H9 (cell line): ENCODE results near the gene SFXN5. TPM values are rescaled to one million over a fixed set of nuclear protein-coding genes. Genes with fewer than 3 reads are reported as not detected.

Experiments
- DNase-seq: peaks from one replicate; pipeline ENCODE4 v3.0.0-alpha.2; 2017
- H2AFZ ChIP-seq: one replicate; pipeline ENCODE4 v1.6.1; 2013; ENCODE audit warnings: mild to moderate bottlenecking, low read length, control low read depth, moderate library complexity
- H2AK5ac ChIP-seq: 2 replicates; pipeline ENCODE4 v1.6.1; 2013; ENCODE audit warnings: low read length, control low read depth, mixed read lengths; ENCODE audit not compliant: insufficient read length
- H2BK120ac ChIP-seq: one replicate; pipeline ENCODE4 v1.6.1; 2013; ENCODE audit warnings: low read depth, mild to moderate bottlenecking, low read length, control low read depth, inconsistent platforms; ENCODE audit not compliant: poor library complexity, severe bottlenecking
- H2BK12ac ChIP-seq: 2 replicates; pipeline ENCODE4 v1.6.1; 2013; ENCODE audit warnings: low read length, control low read depth, mixed read lengths, low read depth; ENCODE audit not compliant: insufficient read length
- H2BK15ac ChIP-seq: 2 replicates; pipeline ENCODE4 v1.6.1; 2013; ENCODE audit warnings: low read depth, low read length, control low read depth
- H2BK20ac ChIP-seq: one replicate; pipeline ENCODE4 v1.6.1; 2013; ENCODE audit warnings: low read depth, mild to moderate bottlenecking, low read length, control low read depth, inconsistent platforms; ENCODE audit not compliant: poor library complexity, severe bottlenecking
- H2BK5ac ChIP-seq: 2 replicates; pipeline ENCODE4 v1.6.1; 2013; ENCODE audit warnings: low read length, control low read depth, mixed read lengths; ENCODE audit not compliant: insufficient read length
- H3K14ac ChIP-seq: 2 replicates; pipeline ENCODE4 v1.6.1; 2013; ENCODE audit warnings: low read length, control low read depth; ENCODE audit not compliant: insufficient read depth
- H3K18ac ChIP-seq: 2 replicates; pipeline ENCODE4 v1.6.1; 2013; ENCODE audit warnings: low read depth, mild to moderate bottlenecking, mixed read lengths, low read length, control low read depth; ENCODE audit not compliant: insufficient read length
- H3K23ac ChIP-seq: 2 replicates; pipeline ENCODE4 v1.6.1; 2013; ENCODE audit warnings: low read length, control low read depth, mixed read lengths, low read depth; ENCODE audit not compliant: insufficient read length
- H3K23me2 ChIP-seq: 2 replicates; pipeline ENCODE4 v1.6.1; 2013; ENCODE audit warnings: low read depth, mild to moderate bottlenecking, mixed read lengths, low read length, control low read depth; ENCODE audit not compliant: insufficient read length, poor library complexity, severe bottlenecking
- H3K27ac ChIP-seq: 2 replicates; pipeline ENCODE4 v1.5.1; 2013; ENCODE audit warnings: low read length, control low read depth, mixed read lengths, low read depth; ENCODE audit not compliant: insufficient read length
- H3K27me3 ChIP-seq: 2 replicates; pipeline ENCODE4 v1.6.1; 2013; ENCODE audit warnings: low read length, control low read depth, inconsistent platforms; ENCODE audit not compliant: insufficient read depth
- H3K4ac ChIP-seq: 2 replicates; pipeline ENCODE4 v1.6.1; 2013; ENCODE audit warnings: low read depth, mild to moderate bottlenecking, control low read depth, inconsistent platforms, low read length, moderate library complexity
- H3K4me1 ChIP-seq: 2 replicates; pipeline ENCODE4 v1.6.1; 2013; ENCODE audit warnings: low read length, control low read depth, inconsistent platforms; ENCODE audit not compliant: insufficient read depth
- H3K4me2 ChIP-seq: 2 replicates; pipeline ENCODE4 v1.6.1; 2013; ENCODE audit warnings: low read length, control low read depth, mixed read lengths; ENCODE audit not compliant: insufficient read length, insufficient read depth
- H3K56ac ChIP-seq: 2 replicates; pipeline ENCODE4 v1.6.1; 2013; ENCODE audit warnings: low read depth, mild to moderate bottlenecking, mixed read lengths, low read length, control low read depth; ENCODE audit not compliant: insufficient read length
- H3K79me1 ChIP-seq: 2 replicates; pipeline ENCODE4 v1.6.1; 2013; ENCODE audit warnings: low read depth, mild to moderate bottlenecking, moderate library complexity, low read length, control low read depth, inconsistent platforms; ENCODE audit not compliant: insufficient read depth, poor library complexity, severe bottlenecking
- H3K79me2 ChIP-seq: 2 replicates; pipeline ENCODE4 v1.6.1; 2013; ENCODE audit warnings: low read length, control low read depth, inconsistent platforms; ENCODE audit not compliant: insufficient read depth
- H3K9ac ChIP-seq: 2 replicates; pipeline ENCODE4 v1.6.1; 2013; ENCODE audit warnings: low read length, control low read depth, mixed read lengths; ENCODE audit not compliant: insufficient read length; ENCODE audit errors: extremely low read depth
- H3K9me3 ChIP-seq: one replicate; pipeline ENCODE4 v1.6.1; 2013; ENCODE audit warnings: low read depth, low read length, inconsistent platforms; ENCODE audit not compliant: control insufficient read depth
- H3T11ph ChIP-seq: one replicate; pipeline ENCODE4 v1.6.1; 2013; ENCODE audit warnings: mild to moderate bottlenecking, low read length, control low read depth, inconsistent platforms
- H4K20me1 ChIP-seq: one replicate; pipeline ENCODE4 v1.6.1; 2013; ENCODE audit not compliant: control insufficient read depth, insufficient read length, insufficient read depth
- H4K5ac ChIP-seq: 2 replicates; pipeline ENCODE4 v1.6.1; 2013; ENCODE audit warnings: low read depth, mild to moderate bottlenecking, mixed read lengths, low read length, control low read depth; ENCODE audit not compliant: insufficient read length
- H4K8ac ChIP-seq: replicated peaks from 2 replicates; pipeline ENCODE4 v1.6.1; 2013; ENCODE audit warnings: low read length, control low read depth, mixed read lengths, low read depth; ENCODE audit not compliant: insufficient read length
- H4K91ac ChIP-seq: 2 replicates; pipeline ENCODE4 v1.6.1; 2013; ENCODE audit warnings: low read depth, mild to moderate bottlenecking, moderate library complexity, mixed read lengths, low read length, control low read depth; ENCODE audit not compliant: insufficient read length
- H3K27ac Mint-ChIP-seq, 3 experiments: 2 replicates in 2 of 3; 3 replicates in 1 of 3; pipeline ENCODE4 v1.8.0; 2020 to 2021; ENCODE audit warnings: mixed read lengths in 3 of 3, mild to moderate bottlenecking in 1 of 3, moderate library complexity in 1 of 3
- H3K27me3 Mint-ChIP-seq: 2 replicates; pipeline ENCODE4 v1.8.0; 2021; ENCODE audit warnings: low read depth, mild to moderate bottlenecking, moderate library complexity, mixed read lengths
- H3K36me3 Mint-ChIP-seq, 3 experiments: 2 replicates in 2 of 3; 3 replicates in 1 of 3; pipeline ENCODE4 v1.8.0; 2020 to 2021; ENCODE audit warnings: low read depth in 3 of 3, mixed read lengths in 3 of 3; ENCODE audit not compliant: insufficient read depth in 1 of 3
- H3K4me1 Mint-ChIP-seq, 2 experiments: 2 replicates each; pipeline ENCODE4 v1.8.0; 2020; ENCODE audit warnings: mixed read lengths in 2 of 2
- H3K4me3 Mint-ChIP-seq, 2 experiments: 2 replicates in 1 of 2; 3 replicates in 1 of 2; pipeline ENCODE4 v1.8.0; 2020 to 2021; ENCODE audit warnings: mild to moderate bottlenecking in 2 of 2, mixed read lengths in 2 of 2, moderate library complexity in 1 of 2
- H3K9me3 Mint-ChIP-seq, 2 experiments: 2 replicates in 1 of 2; 3 replicates in 1 of 2; pipeline ENCODE4 v1.8.0; 2020; ENCODE audit warnings: mild to moderate bottlenecking in 2 of 2, mixed read lengths in 2 of 2, moderate library complexity in 1 of 2
- WGBS: extraction: QIAGEN DNeasy Blood & Tissue Kit; methylation state at CpG from one replicate; pipeline ENCODE4 v1.1.7; 2013; ENCODE audit warnings: missing lambda C conversion rate, low lambda C conversion rate, mixed read lengths; ENCODE audit not compliant: insufficient read length; ENCODE audit errors: extremely low coverage; 5-methylcytosine and 5-hydroxymethylcytosine counted together
- total RNA-seq: library from RNA; stranded (reverse); gene quantifications from 2 replicates; pipeline ENCODE4 v1.2.1, GENCODE V29; 2021
- TF ChIP-seq, protein P1 (sequence below): fragments of 200-600 bp; sonication (generic); conservative IDR thresholded peaks from 3 replicates; pipeline ENCODE4 v1.8.0; 2021; ENCODE audit warnings: antibody characterized with exemption, mild to moderate bottlenecking

Gene SFXN5
- total RNA-seq, 1 experiment from 2014 or later, result 30.9 TPM

DNA sequence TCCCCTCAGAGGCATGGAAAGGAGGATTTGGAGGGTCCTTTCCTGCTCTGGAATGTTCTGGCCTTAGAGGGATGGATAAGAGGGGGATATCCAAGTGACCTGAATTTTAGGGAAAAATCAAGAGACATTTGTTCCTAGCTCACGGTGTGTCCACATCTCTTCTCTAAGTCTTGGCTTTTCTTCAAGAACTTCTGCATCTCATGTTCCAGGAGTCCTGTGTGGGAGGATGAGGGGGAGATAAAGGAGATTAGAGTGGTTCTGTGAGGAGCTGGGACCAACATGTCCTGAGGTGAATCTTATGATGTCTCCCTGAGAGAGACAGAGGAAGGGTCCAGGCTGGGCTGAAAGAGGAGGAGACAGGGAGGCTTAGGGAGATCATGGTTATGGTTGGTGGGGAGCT, 142.5 kb downstream of the SFXN5 start:
- no peak overlapping the region for H2BK120ac ChIP-seq
- TF ChIP-seq, protein P1, sequence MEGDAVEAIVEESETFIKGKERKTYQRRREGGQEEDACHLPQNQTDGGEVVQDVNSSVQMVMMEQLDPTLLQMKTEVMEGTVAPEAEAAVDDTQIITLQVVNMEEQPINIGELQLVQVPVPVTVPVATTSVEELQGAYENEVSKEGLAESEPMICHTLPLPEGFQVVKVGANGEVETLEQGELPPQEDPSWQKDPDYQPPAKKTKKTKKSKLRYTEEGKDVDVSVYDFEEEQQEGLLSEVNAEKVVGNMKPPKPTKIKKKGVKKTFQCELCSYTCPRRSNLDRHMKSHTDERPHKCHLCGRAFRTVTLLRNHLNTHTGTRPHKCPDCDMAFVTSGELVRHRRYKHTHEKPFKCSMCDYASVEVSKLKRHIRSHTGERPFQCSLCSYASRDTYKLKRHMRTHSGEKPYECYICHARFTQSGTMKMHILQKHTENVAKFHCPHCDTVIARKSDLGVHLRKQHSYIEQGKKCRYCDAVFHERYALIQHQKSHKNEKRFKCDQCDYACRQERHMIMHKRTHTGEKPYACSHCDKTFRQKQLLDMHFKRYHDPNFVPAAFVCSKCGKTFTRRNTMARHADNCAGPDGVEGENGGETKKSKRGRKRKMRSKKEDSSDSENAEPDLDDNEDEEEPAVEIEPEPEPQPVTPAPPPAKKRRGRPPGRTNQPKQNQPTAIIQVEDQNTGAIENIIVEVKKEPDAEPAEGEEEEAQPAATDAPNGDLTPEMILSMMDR, result no peak
- H3K14ac ChIP-seq, result no peak overlapping the region
- no peak overlapping the region for H2AFZ ChIP-seq
- peaks cover 9 to 10% of the 10 kb centered on the region in 2 experiments for H3K4me1 Mint-ChIP-seq
- no CpG with 5 or more reads among the region's 1 CpG for WGBS
- no peak overlapping the region for H3K4me2 ChIP-seq
- no peak overlapping the region for H3K27ac ChIP-seq
- H3K27me3 Mint-ChIP-seq, result peaks cover under 1% of the 10 kb centered on the region; the same call in 1 of the 2 replicates
- H3T11ph ChIP-seq, result no peak overlapping the region
- H2BK12ac ChIP-seq, result no peak overlapping the region
- no peak overlapping the region for H3K23ac ChIP-seq
- DNase-seq, result no peak
- no peaks in the 10 kb centered on the region for H3K36me3 Mint-ChIP-seq
- H4K8ac ChIP-seq, result no peak overlapping the region
- no peak overlapping the region for H2BK5ac ChIP-seq
- no peak overlapping the region for H3K27ac Mint-ChIP-seq
- H3K79me2 ChIP-seq, result no peaks in the 10 kb centered on the region
- H2BK20ac ChIP-seq, result no peak overlapping the region
- H3K56ac ChIP-seq, result no peak overlapping the region
- no peak overlapping the region for H3K18ac ChIP-seq
- H3K4me3 Mint-ChIP-seq, result no peak overlapping the region
- H3K4ac ChIP-seq, result no peak overlapping the region
- no peak overlapping the region for H4K5ac ChIP-seq
- no peak overlapping the region for H2AK5ac ChIP-seq
- no peaks in the 10 kb centered on the region for H3K4me1 ChIP-seq
- H3K23me2 ChIP-seq, result peaks cover 6% of the 10 kb centered on the region
- H4K20me1 ChIP-seq, result no peaks in the 10 kb centered on the region
- no peak overlapping the region for H3K9ac ChIP-seq
- no peaks in the 10 kb centered on the region for H3K9me3 ChIP-seq
- H3K9me3 Mint-ChIP-seq, result no peaks in the 10 kb centered on the region; a peak in 1 of 5 replicates
- peaks cover 48% of the 10 kb centered on the region for H3K27me3 ChIP-seq
- no peaks in the 10 kb centered on the region for H3K79me1 ChIP-seq
- H4K91ac ChIP-seq, result no peak overlapping the region
- no peak overlapping the region for H2BK15ac ChIP-seq
